HG02610 (cell line): ENCODE measurements around the gene UBE2C.

Experiments
- ATAC-seq: cut with Tn5 transposase; IDR thresholded peaks from one replicate; pipeline ENCODE4 v1.9.1; 2021; ENCODE audit warnings: mild to moderate bottlenecking, moderate library complexity; ENCODE audit not compliant: unreplicated experiment

Gene UBE2C

DNA sequence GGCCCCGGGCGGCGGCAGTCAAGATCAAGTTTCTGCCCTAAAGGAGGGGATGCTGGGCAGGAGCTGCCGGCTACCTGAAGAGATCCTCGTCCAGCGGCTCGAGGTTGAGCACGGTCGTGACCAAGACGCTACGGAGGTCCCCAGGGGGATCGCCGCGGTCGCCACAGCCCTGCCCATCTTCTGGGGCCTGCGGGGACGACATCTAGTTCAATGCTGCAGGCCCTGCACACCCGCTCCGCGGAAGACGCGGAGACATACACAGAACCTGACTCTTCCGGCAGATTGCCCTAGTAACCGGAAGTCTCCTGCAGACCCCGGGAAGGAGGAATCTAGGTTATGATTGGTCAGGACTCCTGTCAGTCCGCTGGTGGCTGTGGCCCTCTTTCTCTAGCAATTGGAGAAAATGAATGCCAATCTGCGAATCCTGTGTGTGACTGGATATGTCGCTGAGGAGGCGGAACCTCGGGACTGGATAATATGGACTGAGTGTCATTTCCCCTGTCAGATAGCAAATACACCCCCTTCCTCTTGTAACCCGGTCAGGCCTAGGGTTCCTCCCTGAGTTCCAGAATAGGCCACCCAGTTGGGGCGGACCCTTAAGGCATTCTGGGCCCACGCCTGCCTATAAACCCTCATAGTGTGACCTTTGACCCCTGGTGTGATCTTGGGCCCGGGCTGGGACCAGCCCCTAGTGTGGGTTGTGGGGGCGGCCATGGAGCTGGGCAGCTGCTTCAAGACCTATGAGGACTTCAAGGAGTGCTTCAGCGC lies 44.9 kb downstream of the UBE2C start, which contains the start of the genes ACOT8 and ZSWIM3:
Gene ACOT8 (minus strand): TSS at position 279 of the 768 bp plus-strand sequence. CDS start 77 bp downstream, at position 202.
Gene ZSWIM3 (plus strand): TSS at position 501 of the 768 bp plus-strand sequence. CDS start 212 bp downstream, at position 713.
- peak; percentile 97 for ATAC-seq

DNA sequence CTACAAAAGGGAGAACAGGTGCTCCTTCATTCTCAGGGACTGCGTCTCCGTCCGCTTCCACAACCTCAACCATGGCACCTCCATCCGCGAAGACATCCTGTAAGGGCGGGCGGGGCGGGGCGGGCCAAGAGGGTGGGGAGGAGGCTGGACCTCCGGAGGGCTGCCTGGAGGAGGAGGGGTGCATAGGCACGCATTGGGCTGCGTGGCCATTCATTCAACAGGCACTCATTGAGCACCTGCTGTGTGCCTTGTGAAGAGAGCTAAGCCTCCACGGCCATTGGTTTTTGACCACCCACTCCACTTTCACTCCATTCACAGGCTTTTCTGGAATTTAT lies 45.4 kb downstream of the UBE2C start:
- ATAC-seq: peak; percentile 24

DNA sequence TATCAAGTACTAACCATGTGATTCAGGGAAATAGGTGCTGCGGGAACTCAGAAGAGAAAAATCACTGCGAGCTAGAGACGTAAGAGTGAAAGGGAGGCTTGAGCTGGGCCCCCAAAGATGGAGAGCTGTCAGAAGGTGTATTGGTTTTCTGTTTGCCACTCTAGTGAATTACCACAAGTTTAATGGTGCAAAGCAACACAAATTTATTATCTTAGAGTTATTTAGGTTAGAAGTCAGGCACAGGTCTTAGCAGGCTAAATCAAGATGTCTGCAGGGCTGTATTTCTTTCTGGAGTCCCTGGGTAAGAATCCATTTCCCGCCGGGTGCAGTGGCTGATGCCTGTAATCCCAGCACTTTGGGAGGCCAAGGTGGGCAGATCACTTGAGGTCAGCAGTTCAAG lies 47.5 kb downstream of the UBE2C start:
- ATAC-seq: no peak

DNA sequence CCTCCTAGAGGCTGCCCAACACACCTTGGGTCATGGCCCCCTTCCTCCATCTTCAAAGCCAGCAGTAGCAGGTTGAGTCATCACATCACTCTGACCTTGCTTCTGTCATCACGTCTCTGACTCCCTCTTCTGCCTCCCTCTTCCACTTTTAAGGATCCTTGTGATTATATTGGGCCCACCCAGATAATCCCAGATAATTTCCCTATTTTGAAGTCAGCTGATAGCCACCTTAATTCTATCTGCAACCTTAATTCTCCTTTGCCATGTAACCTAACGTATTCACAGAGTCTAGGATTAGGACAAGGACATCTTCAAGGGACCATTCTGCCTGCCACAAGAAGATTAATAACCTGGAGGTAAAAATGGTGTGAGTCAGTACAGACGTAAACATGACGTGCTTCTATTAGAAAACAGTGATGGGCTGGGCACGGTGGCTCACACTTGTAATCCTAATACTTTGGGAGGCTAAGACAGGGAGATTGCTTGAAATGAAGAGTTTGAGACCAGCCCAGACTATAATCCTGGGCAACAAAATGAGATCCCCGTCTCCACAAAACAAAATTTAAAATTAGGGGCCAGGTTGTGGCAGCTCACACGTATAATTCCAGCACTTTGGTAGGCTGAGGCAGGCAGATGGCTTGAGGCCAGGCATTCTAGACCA lies 48.2 kb downstream of the UBE2C start:
- ATAC-seq: no peak

DNA sequence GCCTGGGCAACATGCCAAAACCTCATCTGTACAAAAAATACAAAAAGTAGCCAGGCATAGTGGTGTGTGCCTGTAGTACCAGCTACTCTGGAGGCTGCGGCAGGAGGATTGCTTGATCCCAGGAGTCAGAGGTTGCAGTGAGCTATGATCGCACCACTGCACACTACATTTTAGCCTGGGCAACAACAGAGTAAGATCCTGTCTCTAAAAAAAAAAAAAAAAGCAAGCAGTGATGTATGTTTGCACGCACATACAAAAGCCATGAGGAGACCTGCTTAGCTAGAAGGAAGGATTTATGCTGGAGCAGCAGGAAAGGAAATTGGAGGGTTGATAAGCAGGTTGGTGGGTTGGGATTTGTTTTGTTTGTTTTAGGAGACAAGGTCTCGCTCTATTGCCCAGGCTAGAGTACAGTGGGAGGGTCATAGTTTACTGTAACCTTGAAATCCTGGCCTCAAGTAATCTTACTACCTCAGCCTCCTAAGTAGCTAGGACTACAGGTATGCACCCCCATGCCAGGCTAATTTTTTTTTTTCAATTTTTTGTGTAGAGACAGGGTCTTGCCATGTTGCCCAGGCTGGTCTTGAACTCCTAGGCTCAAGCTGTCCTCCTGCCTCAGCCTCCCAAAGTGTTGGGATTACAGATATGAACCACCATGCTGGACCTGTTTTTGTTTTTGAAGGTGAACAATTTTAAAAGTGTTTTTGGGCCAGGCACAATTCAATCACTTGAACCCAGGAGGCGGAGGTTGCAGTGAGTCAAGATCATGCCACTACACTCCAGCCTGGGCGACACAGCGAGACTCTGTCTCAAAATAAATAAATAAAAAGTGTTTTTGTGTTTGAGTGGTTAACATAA lies 49.0 kb downstream of the UBE2C start:
- no peak for ATAC-seq

DNA sequence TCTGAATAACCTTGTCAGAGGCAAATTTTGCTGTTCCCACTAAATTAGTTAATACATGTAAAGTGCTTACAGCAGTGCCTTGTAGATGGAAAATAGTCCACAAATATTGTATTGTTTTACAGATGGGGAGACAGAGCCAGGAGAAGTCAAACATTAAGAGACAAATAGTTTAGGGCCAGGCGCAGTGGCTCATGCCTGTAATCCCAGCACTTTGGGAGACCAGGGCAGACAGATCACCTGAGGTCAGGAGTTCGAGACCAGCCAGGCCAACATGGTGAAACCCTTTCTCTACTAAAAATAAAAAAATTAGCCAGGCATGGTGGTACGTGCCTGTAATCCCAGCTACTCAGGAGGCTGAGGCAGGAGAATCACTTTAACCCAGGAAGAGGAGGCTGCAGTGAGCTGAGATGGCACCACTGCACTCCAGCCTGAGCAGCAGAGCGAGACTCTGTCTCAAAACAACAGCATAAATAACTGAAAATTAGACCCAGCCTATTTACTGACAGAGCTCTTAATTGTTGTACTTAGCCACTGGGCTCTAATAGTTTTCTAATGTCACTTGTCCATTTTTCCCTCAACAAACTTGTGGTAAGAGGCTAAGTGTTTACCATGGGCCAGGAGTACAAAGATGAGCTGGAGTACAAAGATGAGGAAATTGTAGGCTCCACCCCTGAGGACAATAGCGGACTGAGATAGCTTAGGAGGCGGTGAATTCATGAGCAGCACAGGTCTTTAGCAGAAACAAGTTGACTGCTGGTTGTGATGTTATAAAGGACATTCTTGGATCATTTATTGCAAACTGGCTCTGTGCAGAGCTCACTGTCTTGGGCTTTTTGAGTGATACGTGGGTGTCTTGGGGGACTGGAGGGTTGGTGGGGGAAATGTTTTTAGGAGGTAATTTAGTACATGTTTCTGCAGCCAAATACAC lies 51.4 kb downstream of the UBE2C start:
- ATAC-seq: no peak

DNA sequence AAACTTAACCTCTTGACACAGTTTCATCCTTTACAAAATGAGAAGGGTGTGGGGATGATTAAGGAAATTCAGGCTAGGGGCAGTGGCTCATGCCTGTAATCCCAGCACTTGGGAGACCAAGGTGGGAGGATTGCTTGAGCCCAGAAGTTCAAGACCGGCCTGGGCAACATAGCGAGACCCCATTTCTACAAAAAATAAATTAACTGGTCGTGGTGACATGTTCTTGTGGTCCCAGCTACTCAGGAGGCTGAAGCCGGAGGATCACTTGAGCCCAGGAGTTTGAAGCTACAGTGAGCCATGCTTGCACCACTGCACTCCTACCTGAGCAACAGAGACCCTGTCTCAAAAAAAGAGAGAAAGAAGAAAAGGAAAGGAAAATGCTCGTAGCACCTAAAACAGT lies 54.0 kb downstream of the UBE2C start:
- no peak for ATAC-seq
